ENCODE data around the gene LDLR. TPM values are rescaled to one million over a fixed set of nuclear protein-coding genes. Genes with fewer than 3 reads are reported as not detected.
A peak's percentile ranks its signal among the peaks of the same experiment; 100 is the strongest.

Gene LDLR
- total RNA-seq, 4 donors from 2014 or later, result 1.2 to 6.0 (median 3.9) TPM

- H3K27me3 ChIP-seq, result no peaks in the 10 kb centered on the region
- no peak overlapping the region for H3K4me3 ChIP-seq
- ATAC-seq (no peak), DNase-seq (no peak)
- peak overlapping the region in 1 of 4 donors; percentile 55 for H3K27ac ChIP-seq
- intact Hi-C loops (cut with DNase I; ENCODE audit: low total_unique reads), result no loop called here
- in situ Hi-C loops (cut with MboI; ENCODE audit: low sequenced_read_pairs in 4 of 4), result no loop called here
- peaks cover 4 to 5% of the 10 kb centered on the region in 2 donors for H3K4me1 ChIP-seq
- H3K9me3 ChIP-seq, result no peaks in the 10 kb centered on the region
- peaks cover 0 to 64% of the 10 kb centered on the region in 2 donors for H3K36me3 ChIP-seq
- TF ChIP-seq POLR2A (IDR thresholded peaks at IDR 0.05) (no peak), CTCF (IDR thresholded peaks at IDR 0.05 in 4 of 5, conservative IDR thresholded peaks at IDR 0.05 in 1 of 5) (no peak)
Observed at GRCh38 chr19:11169896-11170678, 80.8 kb downstream of the LDLR start.

- Histone ChIP-seq H3K36me3 (peaks cover 0 to 64% of the 10 kb centered on the region in 2 donors), H3K27me3 (no peaks in the 10 kb centered on the region), H3K27ac (peak overlapping the region in 1 of 4 donors; percentile 55), H3K4me3 (no peak overlapping the region), H3K4me1 (no peaks in the 10 kb centered on the region), H3K9me3 (no peaks in the 10 kb centered on the region)
- no peak for DNase-seq
- intact Hi-C loops (cut with DNase I; ENCODE audit: low total_unique reads), result no loop called here
- in situ Hi-C loops (cut with MboI; ENCODE audit: low sequenced_read_pairs in 4 of 4), result no loop called here
- TF ChIP-seq POLR2A (IDR thresholded peaks at IDR 0.05), result no peak
- no peak for TF ChIP-seq CTCF (IDR thresholded peaks at IDR 0.05 in 4 of 5, conservative IDR thresholded peaks at IDR 0.05 in 1 of 5)
- ATAC-seq, result no peak
Observed at GRCh38 chr19:11171144-11171543, 81.9 kb downstream of the LDLR start.

- TF ChIP-seq POLR2A (IDR thresholded peaks at IDR 0.05), result no peak
- no peak for TF ChIP-seq CTCF (IDR thresholded peaks at IDR 0.05 in 4 of 5, conservative IDR thresholded peaks at IDR 0.05 in 1 of 5)
- in situ Hi-C loops (cut with MboI; ENCODE audit: low sequenced_read_pairs in 4 of 4) (no loop called here), intact Hi-C loops (cut with DNase I; ENCODE audit: low total_unique reads) (no loop called here)
- no peak overlapping the region for H3K27ac ChIP-seq
- H3K27me3 ChIP-seq, result no peaks in the 10 kb centered on the region
- DNase-seq (no peak), ATAC-seq (no peak)
- H3K9me3 ChIP-seq, result no peaks in the 10 kb centered on the region
- H3K4me3 ChIP-seq, result no peak overlapping the region
- no peaks in the 10 kb centered on the region for H3K4me1 ChIP-seq
- H3K36me3 ChIP-seq, result peaks cover 0 to 67% of the 10 kb centered on the region in 2 donors
Observed at GRCh38 chr19:11172576-11172975, 83.3 kb downstream of the LDLR start.

GRCh38 chr19:11173516-11174155, 84.4 kb downstream of the LDLR start:
- no peak overlapping the region for H3K4me3 ChIP-seq
- H3K36me3 ChIP-seq, result peaks cover 0 to 62% of the 10 kb centered on the region in 2 donors
- no peaks in the 10 kb centered on the region for H3K27me3 ChIP-seq
- in situ Hi-C loops (cut with MboI; ENCODE audit: low sequenced_read_pairs in 4 of 4) (no loop called here), intact Hi-C loops (cut with DNase I; ENCODE audit: low total_unique reads) (no loop called here)
- no peak overlapping the region for H3K27ac ChIP-seq
- ATAC-seq, result no peak
- TF ChIP-seq POLR2A (IDR thresholded peaks at IDR 0.05), result no peak
- TF ChIP-seq CTCF (IDR thresholded peaks at IDR 0.05 in 4 of 5, conservative IDR thresholded peaks at IDR 0.05 in 1 of 5), result no peak
- no peaks in the 10 kb centered on the region for H3K9me3 ChIP-seq
- no peak for DNase-seq
- H3K4me1 ChIP-seq, result no peaks in the 10 kb centered on the region

Measured in gastrocnemius medialis (tissue), 4 donors.